ENCODE data around the gene MEIOB. TPM values are rescaled to one million over a fixed set of nuclear protein-coding genes. Genes with fewer than 3 reads are reported as not detected.

MEIOB gene
- total RNA-seq, 3 donors from 2014 or later (not counting 1 experiment from before 2014, with no cell fraction given) = not detected

GRCh38 chr16:1917056-1917664 lies 45.2 kb upstream of the MEIOB start:
- Histone ChIP-seq H3K4me1 (ENCODE audit: control insufficient read depth, insufficient read depth, low read length) (no peaks in the 10 kb centered on the region), H3K27ac (ENCODE audit: low read length) (no peak overlapping the region), H3K9me3 (ENCODE audit: control insufficient read depth, insufficient read depth, low read length) (no peaks in the 10 kb centered on the region), H3K4me3 (ENCODE audit: low read length) (no peak overlapping the region), H3K36me3 (ENCODE audit: control insufficient read depth, insufficient read depth, low read length) (no peaks in the 10 kb centered on the region), H3K27me3 (ENCODE audit: control insufficient read depth, insufficient read depth, low read length) (peaks cover 21% of the 10 kb centered on the region)
- no peaks in the 10 kb centered on the region for H3K36me3 Mint-ChIP-seq
- 9% methylated on average over 22 of the region's 22 CpGs for WGBS (ENCODE audit: insufficient coverage)
- peaks cover 30 to 38% of the 10 kb centered on the region in 2 donors for H3K27me3 Mint-ChIP-seq (ENCODE audit: low read depth in 2 of 2)
- TF ChIP-seq, protein P1, sequence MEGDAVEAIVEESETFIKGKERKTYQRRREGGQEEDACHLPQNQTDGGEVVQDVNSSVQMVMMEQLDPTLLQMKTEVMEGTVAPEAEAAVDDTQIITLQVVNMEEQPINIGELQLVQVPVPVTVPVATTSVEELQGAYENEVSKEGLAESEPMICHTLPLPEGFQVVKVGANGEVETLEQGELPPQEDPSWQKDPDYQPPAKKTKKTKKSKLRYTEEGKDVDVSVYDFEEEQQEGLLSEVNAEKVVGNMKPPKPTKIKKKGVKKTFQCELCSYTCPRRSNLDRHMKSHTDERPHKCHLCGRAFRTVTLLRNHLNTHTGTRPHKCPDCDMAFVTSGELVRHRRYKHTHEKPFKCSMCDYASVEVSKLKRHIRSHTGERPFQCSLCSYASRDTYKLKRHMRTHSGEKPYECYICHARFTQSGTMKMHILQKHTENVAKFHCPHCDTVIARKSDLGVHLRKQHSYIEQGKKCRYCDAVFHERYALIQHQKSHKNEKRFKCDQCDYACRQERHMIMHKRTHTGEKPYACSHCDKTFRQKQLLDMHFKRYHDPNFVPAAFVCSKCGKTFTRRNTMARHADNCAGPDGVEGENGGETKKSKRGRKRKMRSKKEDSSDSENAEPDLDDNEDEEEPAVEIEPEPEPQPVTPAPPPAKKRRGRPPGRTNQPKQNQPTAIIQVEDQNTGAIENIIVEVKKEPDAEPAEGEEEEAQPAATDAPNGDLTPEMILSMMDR (IDR thresholded peaks at IDR 0.05) = no peak
- no peak overlapping the region for H3K27ac Mint-ChIP-seq
- no peaks in the 10 kb centered on the region for H3K9me3 Mint-ChIP-seq
- intact Hi-C loops (cut with micrococcal nuclease) = no loop called here
- no peaks in the 10 kb centered on the region for H3K4me1 Mint-ChIP-seq
- no peak for ATAC-seq
- H3K4me3 Mint-ChIP-seq = no peak overlapping the region
- no peak for DNase-seq

GRCh38 chr16:1916640-1916990 lies 44.7 kb upstream of the MEIOB start:
- H3K9me3 ChIP-seq (ENCODE audit: control insufficient read depth, insufficient read depth, low read length) = no peaks in the 10 kb centered on the region
- H3K4me3 Mint-ChIP-seq = no peak overlapping the region
- H3K27me3 ChIP-seq (ENCODE audit: control insufficient read depth, insufficient read depth, low read length) = peaks cover 21% of the 10 kb centered on the region
- no peaks in the 10 kb centered on the region for H3K4me1 Mint-ChIP-seq
- H3K27ac ChIP-seq (ENCODE audit: low read length) = no peak overlapping the region
- TF ChIP-seq, protein P1 (IDR thresholded peaks at IDR 0.05) = no peak
- no peaks in the 10 kb centered on the region for H3K36me3 Mint-ChIP-seq
- no peaks in the 10 kb centered on the region for H3K36me3 ChIP-seq (ENCODE audit: control insufficient read depth, insufficient read depth, low read length)
- H3K4me1 ChIP-seq (ENCODE audit: control insufficient read depth, insufficient read depth, low read length) = no peaks in the 10 kb centered on the region
- H3K27ac Mint-ChIP-seq = no peak overlapping the region
- H3K27me3 Mint-ChIP-seq (ENCODE audit: low read depth in 2 of 2) = peaks cover 26 to 38% of the 10 kb centered on the region in 2 donors
- DNase-seq (no peak), ATAC-seq (no peak)
- intact Hi-C loops (cut with micrococcal nuclease) = no loop called here
- WGBS (ENCODE audit: insufficient coverage) = 17% methylated on average over 5 of the region's 5 CpGs
- no peak overlapping the region for H3K4me3 ChIP-seq (ENCODE audit: low read length)
- no peaks in the 10 kb centered on the region for H3K9me3 Mint-ChIP-seq

DNA sequence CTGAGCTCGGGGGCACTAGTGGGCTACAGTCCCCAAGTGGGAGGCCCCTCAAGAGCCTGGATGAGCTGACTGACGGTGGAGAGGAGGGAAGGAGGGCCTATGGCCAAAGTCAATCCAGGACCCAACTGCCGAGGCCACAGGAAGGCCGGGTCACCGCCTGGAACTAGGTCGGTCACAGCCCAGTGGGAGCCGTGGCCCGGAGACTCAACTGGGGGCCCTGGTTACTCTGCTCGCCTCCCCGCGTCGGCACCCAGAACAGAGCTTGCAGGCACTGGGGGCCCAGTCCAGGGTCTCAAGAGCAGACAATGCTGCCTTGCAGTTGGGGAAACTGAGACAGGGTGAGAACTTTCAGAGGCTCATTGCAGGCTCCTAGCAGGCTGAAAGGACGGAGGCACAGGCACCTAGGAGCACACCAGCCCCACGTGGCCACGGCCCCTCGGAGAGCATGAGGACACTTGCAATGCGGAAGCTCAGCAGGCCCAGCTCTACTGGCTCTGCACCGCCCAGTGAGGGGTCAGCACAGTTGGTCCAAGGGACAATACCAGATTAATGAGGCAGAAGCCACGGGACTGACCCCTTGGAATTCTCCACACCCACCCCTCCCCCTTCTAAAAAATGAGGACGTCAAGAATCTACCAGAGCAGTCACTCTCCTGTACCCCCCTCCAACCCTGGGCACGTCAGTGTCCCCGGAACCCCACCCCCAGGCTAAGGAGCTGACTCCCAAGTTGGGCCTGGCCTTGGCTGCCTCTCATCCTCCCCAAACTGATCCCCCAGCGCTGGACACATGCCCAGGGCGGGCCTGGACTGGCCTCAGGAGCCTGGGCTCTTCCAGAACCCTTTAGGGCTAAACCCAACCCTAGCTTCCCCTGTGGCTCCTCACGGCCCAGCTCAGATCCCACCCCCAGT lies 44.0 kb upstream of the MEIOB start:
- Mint-ChIP-seq H3K9me3 (no peaks in the 10 kb centered on the region), H3K27ac (no peak overlapping the region), H3K27me3 (ENCODE audit: low read depth in 2 of 2) (peaks cover 20 to 31% of the 10 kb centered on the region in 2 donors), H3K4me3 (no peak overlapping the region), H3K36me3 (no peaks in the 10 kb centered on the region), H3K4me1 (no peaks in the 10 kb centered on the region)
- Histone ChIP-seq H3K9me3 (ENCODE audit: control insufficient read depth, insufficient read depth, low read length) (no peaks in the 10 kb centered on the region), H3K36me3 (ENCODE audit: control insufficient read depth, insufficient read depth, low read length) (no peaks in the 10 kb centered on the region), H3K27ac (ENCODE audit: low read length) (no peak overlapping the region), H3K4me1 (ENCODE audit: control insufficient read depth, insufficient read depth, low read length) (no peaks in the 10 kb centered on the region), H3K27me3 (ENCODE audit: control insufficient read depth, insufficient read depth, low read length) (peaks cover 21% of the 10 kb centered on the region), H3K4me3 (ENCODE audit: low read length) (no peak overlapping the region)
- DNase-seq = no peak
- ATAC-seq = no peak
- TF ChIP-seq, protein P1 (IDR thresholded peaks at IDR 0.05) = no peak
- intact Hi-C loops (cut with micrococcal nuclease) = no loop called here
- WGBS (ENCODE audit: insufficient coverage) = 66% methylated on average over 25 of the region's 25 CpGs

Data from natural killer cell (primary cell).